Measurements from ENCODE around the gene PAQR7.

PAQR7 gene

DNA sequence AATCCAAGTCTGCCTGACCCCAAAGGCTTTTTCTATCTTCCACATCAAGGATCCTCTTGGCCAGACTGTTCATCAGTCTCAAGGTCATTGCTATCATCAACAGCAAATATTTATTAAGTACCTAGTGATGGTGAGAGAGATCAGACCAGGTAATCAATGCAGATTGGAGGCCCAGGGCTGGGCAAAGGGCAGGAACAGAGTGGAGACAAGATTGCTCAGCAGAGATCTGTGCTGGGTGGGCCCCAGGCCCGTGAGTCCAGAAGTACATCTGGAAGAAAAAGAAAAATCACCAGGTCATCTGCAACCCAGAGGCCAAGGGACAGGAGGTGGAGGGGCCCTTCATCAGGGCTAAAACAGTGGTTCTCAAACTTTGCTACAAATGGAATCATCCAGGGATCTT lies 10.1 kb upstream of the PAQR7 start:
- in situ Hi-C loops (cut with HindIII; ENCODE audit: low sequenced_read_pairs): no loop called here
- H3K4me3 ChIP-seq (ENCODE audit: low read depth, low read length): no peak overlapping the region
- DNase-seq (ENCODE audit: low read depth): no peak
- TF ChIP-seq, protein P1, sequence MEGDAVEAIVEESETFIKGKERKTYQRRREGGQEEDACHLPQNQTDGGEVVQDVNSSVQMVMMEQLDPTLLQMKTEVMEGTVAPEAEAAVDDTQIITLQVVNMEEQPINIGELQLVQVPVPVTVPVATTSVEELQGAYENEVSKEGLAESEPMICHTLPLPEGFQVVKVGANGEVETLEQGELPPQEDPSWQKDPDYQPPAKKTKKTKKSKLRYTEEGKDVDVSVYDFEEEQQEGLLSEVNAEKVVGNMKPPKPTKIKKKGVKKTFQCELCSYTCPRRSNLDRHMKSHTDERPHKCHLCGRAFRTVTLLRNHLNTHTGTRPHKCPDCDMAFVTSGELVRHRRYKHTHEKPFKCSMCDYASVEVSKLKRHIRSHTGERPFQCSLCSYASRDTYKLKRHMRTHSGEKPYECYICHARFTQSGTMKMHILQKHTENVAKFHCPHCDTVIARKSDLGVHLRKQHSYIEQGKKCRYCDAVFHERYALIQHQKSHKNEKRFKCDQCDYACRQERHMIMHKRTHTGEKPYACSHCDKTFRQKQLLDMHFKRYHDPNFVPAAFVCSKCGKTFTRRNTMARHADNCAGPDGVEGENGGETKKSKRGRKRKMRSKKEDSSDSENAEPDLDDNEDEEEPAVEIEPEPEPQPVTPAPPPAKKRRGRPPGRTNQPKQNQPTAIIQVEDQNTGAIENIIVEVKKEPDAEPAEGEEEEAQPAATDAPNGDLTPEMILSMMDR (IDR thresholded peaks at IDR 0.05; ENCODE audit: low read depth, low read length, missing control alignments): no peak

DNA sequence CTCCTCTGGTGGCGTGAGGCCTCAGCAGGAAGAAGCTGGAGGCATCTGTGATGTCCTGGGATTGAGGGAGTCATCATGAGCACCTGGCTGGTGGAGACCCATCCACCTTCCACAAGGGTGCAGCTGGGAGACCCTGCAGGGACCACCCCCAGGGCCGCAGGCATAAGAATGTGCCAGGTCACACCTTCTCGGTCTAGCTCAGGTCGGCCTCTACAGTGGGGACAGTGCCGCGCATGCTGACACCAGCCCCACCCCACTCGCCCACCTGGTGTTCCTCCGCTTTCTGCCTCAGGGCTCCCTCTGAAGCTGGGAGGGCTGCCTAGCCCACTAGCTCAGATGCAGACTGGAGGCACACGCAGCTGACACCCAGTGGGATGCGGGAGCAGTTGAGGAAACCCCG lies 5.8 kb upstream of the PAQR7 start:
- no peak for DNase-seq (ENCODE audit: low read depth)
- TF ChIP-seq, protein P1 (IDR thresholded peaks at IDR 0.05; ENCODE audit: low read depth, low read length, missing control alignments): no peak
- in situ Hi-C loops (cut with HindIII; ENCODE audit: low sequenced_read_pairs): no loop called here
- H3K4me3 ChIP-seq (ENCODE audit: low read depth, low read length): no peak overlapping the region

DNA sequence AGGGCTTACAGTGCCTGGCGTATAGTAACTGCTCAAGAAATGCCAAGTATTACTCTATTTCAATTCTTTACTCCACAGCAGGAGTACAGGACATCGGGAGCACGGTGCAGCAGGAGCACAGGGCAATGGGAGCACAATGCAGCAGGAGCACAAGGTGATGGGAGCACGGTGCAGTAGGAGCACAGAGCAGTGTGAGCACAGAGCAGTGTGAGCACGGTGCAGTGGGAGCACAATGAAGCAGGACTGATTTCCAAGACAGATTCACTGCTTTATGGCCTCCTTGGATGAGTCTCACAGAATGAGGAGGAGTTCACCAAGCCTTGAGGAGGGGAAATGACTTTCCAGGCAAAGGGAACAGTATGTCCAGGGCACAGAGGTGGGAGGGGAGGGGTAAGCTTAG lies 5.0 kb upstream of the PAQR7 start:
- in situ Hi-C loops (cut with HindIII; ENCODE audit: low sequenced_read_pairs): no loop called here

DNA sequence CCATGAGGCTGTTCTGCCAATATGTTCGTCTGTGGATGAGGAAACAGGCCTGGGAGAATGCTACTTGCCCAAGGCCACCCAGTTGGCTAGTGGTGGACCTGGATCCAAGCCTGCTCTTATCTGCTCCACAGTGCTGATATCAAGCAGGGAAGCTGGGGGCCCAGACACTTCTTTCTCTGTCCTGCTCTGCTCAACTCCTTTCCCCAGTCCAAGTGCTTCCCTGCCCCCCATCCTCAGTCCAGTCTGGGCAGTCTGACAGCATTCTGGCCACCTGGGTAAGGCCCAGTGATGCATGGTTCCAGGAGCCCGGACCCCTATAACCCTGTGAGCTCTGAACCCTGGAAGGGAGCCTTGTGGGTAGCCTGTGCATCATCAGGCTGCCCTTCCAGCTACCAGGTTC lies 4.2 kb upstream of the PAQR7 start:
- no peak for DNase-seq (ENCODE audit: low read depth)
- TF ChIP-seq, protein P1 (IDR thresholded peaks at IDR 0.05; ENCODE audit: low read depth, low read length, missing control alignments): no peak
- H3K4me3 ChIP-seq (ENCODE audit: low read depth, low read length): no peak overlapping the region
- in situ Hi-C loops (cut with HindIII; ENCODE audit: low sequenced_read_pairs): no loop called here

More for the DNA sequence above, 5.0 kb upstream of the PAQR7 start:
- DNase-seq (ENCODE audit: low read depth): no peak
- H3K4me3 ChIP-seq (ENCODE audit: low read depth, low read length): no peak overlapping the region
- TF ChIP-seq, protein P1 (IDR thresholded peaks at IDR 0.05; ENCODE audit: low read depth, low read length, missing control alignments): no peak

GRCh38 chr1:25878690-25879089 lies 3.2 kb upstream of the PAQR7 start:
- TF ChIP-seq, protein P1 (IDR thresholded peaks at IDR 0.05; ENCODE audit: low read depth, low read length, missing control alignments): no peak
- H3K4me3 ChIP-seq (ENCODE audit: low read depth, low read length): no peak overlapping the region
- no peak for DNase-seq (ENCODE audit: low read depth)
- in situ Hi-C loops (cut with HindIII; ENCODE audit: low sequenced_read_pairs): no loop called here

DNA sequence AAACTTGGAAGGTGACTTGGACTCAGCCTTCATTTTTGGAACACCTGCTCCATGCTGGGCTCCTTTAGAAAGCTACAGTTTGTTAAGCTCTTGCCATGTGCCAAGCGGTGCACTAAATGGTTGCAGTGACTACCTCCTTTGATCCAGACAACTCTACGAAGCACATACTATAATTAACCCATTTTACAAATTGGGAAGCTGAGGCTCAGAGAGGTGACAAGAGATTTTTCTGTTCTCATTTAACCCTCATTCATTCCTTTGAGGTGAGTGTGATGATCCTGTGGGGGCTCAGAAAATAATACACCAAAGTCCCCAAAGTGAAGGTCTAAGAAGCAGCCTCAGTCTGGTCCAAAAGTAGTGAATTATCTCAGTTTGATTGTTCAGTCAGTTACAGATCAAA lies 1.6 kb upstream of the PAQR7 start:
- TF ChIP-seq, protein P1 (IDR thresholded peaks at IDR 0.05; ENCODE audit: low read depth, low read length, missing control alignments): no peak
- no peak overlapping the region for H3K4me3 ChIP-seq (ENCODE audit: low read depth, low read length)
- DNase-seq (ENCODE audit: low read depth): no peak
- in situ Hi-C loops (cut with HindIII; ENCODE audit: low sequenced_read_pairs): no loop called here

- DNase-seq (ENCODE audit: low read depth): no peak
- in situ Hi-C loops (cut with HindIII; ENCODE audit: low sequenced_read_pairs): no loop called here
- TF ChIP-seq, protein P1 (IDR thresholded peaks at IDR 0.05; ENCODE audit: low read depth, low read length, missing control alignments): no peak
- no peak overlapping the region for H3K4me3 ChIP-seq (ENCODE audit: low read depth, low read length)
Observed at GRCh38 chr1:25876693-25877077, 1.2 kb upstream of the PAQR7 start.

Data from astrocyte of the cerebellum (primary cell).